Fibroblast of lung (primary cell): ENCODE measurements around the gene HTR7. TPM values are rescaled to one million over a fixed set of nuclear protein-coding genes. Genes with fewer than 3 reads are reported as not detected.
"Not testable (repeated sequence)": the region's sequence is repeated elsewhere in the genome, so short reads cannot be mapped to it uniquely, and the experiment has no call there.

Experiments
- DNase-seq, 2 donors: peaks; one replicate each; pipeline versions ENCODE4 v3.0.0 to v3.0.0-alpha.2; 2010; ENCODE audit warnings: low read depth in 2 of 2
- H2AFZ ChIP-seq: 2 replicates; pipeline ENCODE4 v1.5.1; 2012; ENCODE audit warnings: low read length, control low read depth, inconsistent platforms
- H3K27ac ChIP-seq: 2 replicates; pipeline ENCODE4 v1.5.1; 2011; ENCODE audit warnings: low read length, control low read depth; ENCODE audit not compliant: insufficient read depth
- H3K27me3 ChIP-seq: 2 replicates; pipeline ENCODE4 v1.5.1; 2011; ENCODE audit warnings: mild to moderate bottlenecking, low read length; ENCODE audit not compliant: control insufficient read depth, insufficient read depth
- H3K36me3 ChIP-seq: 2 replicates; pipeline ENCODE4 v1.5.1; 2011; ENCODE audit warnings: low read length; ENCODE audit not compliant: control insufficient read depth, insufficient read depth
- H3K4me1 ChIP-seq: 2 replicates; pipeline ENCODE4 v1.5.1; 2011; ENCODE audit warnings: low read length; ENCODE audit not compliant: control insufficient read depth, insufficient read depth; ENCODE audit errors: extremely low read depth
- H3K4me2 ChIP-seq: 2 replicates; pipeline ENCODE4 v1.5.1; 2011; ENCODE audit warnings: low read length, control low read depth; ENCODE audit not compliant: insufficient read depth; ENCODE audit errors: extremely low read depth
- H3K4me3 ChIP-seq, 4 experiments: fragments of 200-600 bp in 1 of 4; sonication (generic) in 1 of 4; replicated peaks in 1 of 4; 2 replicates each; pipeline ENCODE4 v1.5.1; 2011 to 2016; ENCODE audit warnings: low read length in 4 of 4, low read depth in 3 of 4, mild to moderate bottlenecking in 3 of 4, control low read depth in 2 of 4, inconsistent platforms in 1 of 4, mixed read lengths in 1 of 4; ENCODE audit not compliant: insufficient read depth in 1 of 4; ENCODE audit errors: control extremely low read depth in 1 of 4
- H3K79me2 ChIP-seq: 2 replicates; pipeline ENCODE4 v1.5.1; 2012; ENCODE audit warnings: mild to moderate bottlenecking, low read length, inconsistent platforms; ENCODE audit not compliant: control insufficient read depth, insufficient read depth
- H3K9ac ChIP-seq: 2 replicates; pipeline ENCODE4 v1.5.1; 2011; ENCODE audit warnings: mild to moderate bottlenecking, low read length, control low read depth; ENCODE audit not compliant: insufficient read depth
- H3K9me3 ChIP-seq: 2 replicates; pipeline ENCODE4 v1.5.1; 2012; ENCODE audit warnings: low read depth, low read length; ENCODE audit not compliant: control insufficient read depth, insufficient read depth
- H4K20me1 ChIP-seq: 2 replicates; pipeline ENCODE4 v1.5.1; 2011; ENCODE audit warnings: low read length; ENCODE audit not compliant: control insufficient read depth, insufficient read depth; ENCODE audit errors: extremely low read depth
- CTCF ChIP-seq, 2 donors: IDR thresholded peaks in 1 of 2; conservative IDR thresholded peaks in 1 of 2; 1 replicate in 1 of 2; 2 replicates in 1 of 2; pipeline ENCODE4 v1.5.1; 2011 to 2012; ENCODE audit warnings: low read length in 2 of 2, control low read depth in 1 of 2, inconsistent platforms in 1 of 2, low read depth in 1 of 2, mild to moderate bottlenecking in 1 of 2
- EZH2 ChIP-seq: IDR thresholded peaks from 2 replicates; pipeline ENCODE4 v1.5.1; 2012; ENCODE audit warnings: low read length, control low read depth, mild to moderate bottlenecking; ENCODE audit errors: missing control alignments
- polyA plus RNA-seq, 2 donors: library from polyadenylated mRNA; depleted of rRNA in 1 of 2; stranded (reverse) in 1 of 2; unstranded in 1 of 2; fragments of >200 nt; gene quantifications; 2 replicates each; pipeline ENCODE4 v1.2.1, GENCODE V29; 2011 to 2012; ENCODE audit warnings: missing spikeins in 1 of 2
- total RNA-seq: library from RNA; depleted of rRNA; stranded (reverse); fragments of >200 nt; gene quantifications from 2 replicates; pipeline ENCODE4 v1.2.1, GENCODE V29; 2014

HTR7 gene
- total and polyA plus RNA-seq, 2 donors (not counting 1 experiment from before 2014, with no cell fraction given) = 0.83 to 1.3 TPM

- Histone ChIP-seq H2AFZ (no peak overlapping the region), H3K9ac (no peak overlapping the region), H3K27ac (peak overlapping the region; percentile 51), H3K79me2 (no peaks in the 10 kb centered on the region), H3K4me1 (peaks cover 3% of the 10 kb centered on the region), H3K4me2 (peak overlapping the region; percentile 40), H3K9me3 (no peaks in the 10 kb centered on the region), H3K4me3 (no peak overlapping the region), H4K20me1 (no peaks in the 10 kb centered on the region), H3K36me3 (peaks cover 8% of the 10 kb centered on the region), H3K27me3 (no peaks in the 10 kb centered on the region)
- TF ChIP-seq CTCF (conservative IDR thresholded peaks at IDR 0.05 in 1 of 2, IDR thresholded peaks at IDR 0.05 in 1 of 2; ENCODE audit: low read depth in 1 of 2, low read length in 2 of 2) = no peak
- TF ChIP-seq EZH2 = no peak
- DNase-seq = peak; percentile 42 to 50
Observed at GRCh38 chr10:90884431-90884830, 26.6 kb upstream of the HTR7 start.

- H3K27ac ChIP-seq, H4K20me1 ChIP-seq, H3K27me3 ChIP-seq, H3K4me2 ChIP-seq, H3K36me3 ChIP-seq, H3K9me3 ChIP-seq, H3K9ac ChIP-seq, H3K4me1 ChIP-seq, H2AFZ ChIP-seq, H3K4me3 ChIP-seq, H3K79me2 ChIP-seq: not testable (repeated sequence)
- peak; percentile 32 to 57 for TF ChIP-seq CTCF (conservative IDR thresholded peaks at IDR 0.05 in 1 of 2, IDR thresholded peaks at IDR 0.05 in 1 of 2; ENCODE audit: low read depth in 1 of 2, low read length in 2 of 2)
- DNase-seq = peak; percentile 23 to 71
Observed at GRCh38 chr10:90880059-90880719, 22.4 kb upstream of the HTR7 start.

GRCh38 chr10:90879062-90879461 is 21.2 kb upstream of the HTR7 start:
- Histone ChIP-seq H3K9ac (no peak overlapping the region), H3K79me2 (peaks cover 3% of the 10 kb centered on the region), H4K20me1 (no peaks in the 10 kb centered on the region), H3K36me3 (peaks cover 4% of the 10 kb centered on the region), H3K27me3 (no peaks in the 10 kb centered on the region), H3K4me2 (no peak overlapping the region), H3K27ac (no peak overlapping the region), H2AFZ (no peak overlapping the region), H3K9me3 (no peaks in the 10 kb centered on the region), H3K4me1 (no peaks in the 10 kb centered on the region), H3K4me3 (no peak overlapping the region)
- TF ChIP-seq CTCF (conservative IDR thresholded peaks at IDR 0.05 in 1 of 2, IDR thresholded peaks at IDR 0.05 in 1 of 2; ENCODE audit: low read depth in 1 of 2, low read length in 2 of 2) (no peak), EZH2 (no peak)
- no peak for DNase-seq
